ENCODE measurements around the gene NUDT3. TPM values are rescaled to one million over a fixed set of nuclear protein-coding genes. Genes with fewer than 3 reads are reported as not detected.

NUDT3 gene
- total and polyA plus RNA-seq, 4 donors, result 9.0 to 38.5 (median 22.8) TPM

GRCh38 chr6:34390531-34391472 lies 1.7 kb downstream of the NUDT3 start:
- Histone ChIP-seq H3K27me3 (ENCODE audit: control insufficient read depth in 3 of 3, insufficient read depth in 3 of 3, low read length in 2 of 3) (no peaks in the 10 kb centered on the region), H3K9ac (ENCODE audit: insufficient read depth in 1 of 2, low read length in 2 of 2) (peak overlapping the region in 1 of 2 donors; percentile 69), H3K4me3 (no peak overlapping the region), H3K27ac (ENCODE audit: low read depth in 1 of 2, low read length in 1 of 2) (peak overlapping the region in 1 of 2 donors; percentile 92), H3K9me3 (ENCODE audit: control insufficient read depth in 4 of 4, insufficient read depth in 3 of 4, low read length in 3 of 4) (no peaks in the 10 kb centered on the region), H3K36me3 (ENCODE audit: control insufficient read depth in 4 of 4, insufficient read depth in 4 of 4, low read length in 4 of 4) (no peaks in the 10 kb centered on the region), H3K4me1 (ENCODE audit: control insufficient read depth in 5 of 5, insufficient read depth in 5 of 5, low read length in 5 of 5) (peaks cover 0 to 16% (median 5%) of the 10 kb centered on the region in 5 donors)
- no peak for TF ChIP-seq CTCF (IDR thresholded peaks at IDR 0.05; ENCODE audit: control extremely low read depth, extremely low read depth)
- DNase-seq (peak; percentile 39 to 75 (median 67)), ATAC-seq (ENCODE audit: insufficient read depth, low FRiP score) (no peak)
- WGBS, 2 donors, result 18 to 23% methylated on average over 14 of the region's 14 CpGs

- Histone ChIP-seq H3K36me3 (ENCODE audit: control insufficient read depth in 4 of 4, insufficient read depth in 4 of 4, low read length in 4 of 4) (no peaks in the 10 kb centered on the region), H3K4me3 (no peak overlapping the region), H3K27me3 (ENCODE audit: control insufficient read depth in 3 of 3, insufficient read depth in 3 of 3, low read length in 2 of 3) (no peaks in the 10 kb centered on the region), H3K9me3 (ENCODE audit: control insufficient read depth in 4 of 4, insufficient read depth in 3 of 4, low read length in 3 of 4) (no peaks in the 10 kb centered on the region), H3K9ac (ENCODE audit: insufficient read depth in 1 of 2, low read length in 2 of 2) (no peak overlapping the region), H3K4me1 (ENCODE audit: control insufficient read depth in 5 of 5, insufficient read depth in 5 of 5, low read length in 5 of 5) (peaks cover 0 to 16% (median 8%) of the 10 kb centered on the region in 5 donors), H3K27ac (ENCODE audit: low read depth in 1 of 2, low read length in 1 of 2) (no peak overlapping the region)
- ATAC-seq (ENCODE audit: insufficient read depth, low FRiP score) (no peak), DNase-seq (no peak)
- TF ChIP-seq CTCF (IDR thresholded peaks at IDR 0.05; ENCODE audit: control extremely low read depth, extremely low read depth), result no peak
- 62 to 66% methylated on average over 3 of the region's 3 CpGs for WGBS, 2 donors
These were observed 3.4 kb downstream of the NUDT3 start for GRCh38 chr6:34389034-34389433.

DNA sequence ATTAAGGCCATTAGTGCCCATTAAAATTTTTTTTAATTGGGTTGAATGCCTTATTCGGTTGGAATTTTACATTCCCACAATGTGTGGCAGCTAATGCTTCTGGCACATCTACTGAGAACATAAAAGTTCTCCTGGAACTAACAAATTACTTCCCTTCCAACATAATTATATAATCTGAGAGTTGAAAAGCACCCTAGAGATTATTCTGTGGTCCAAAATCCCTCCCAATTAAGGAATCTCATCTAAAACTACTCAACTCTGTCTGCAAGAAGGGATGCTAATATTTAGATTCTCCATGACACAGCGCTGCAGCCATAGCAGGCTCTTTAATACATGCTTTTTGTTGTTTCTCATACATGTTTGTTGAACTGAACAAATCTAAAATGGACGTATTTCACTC lies 4.0 kb downstream of the NUDT3 start:
- no peak for ATAC-seq (ENCODE audit: insufficient read depth, low FRiP score)

More for the DNA sequence above, 4.0 kb downstream of the NUDT3 start:
- no peaks in the 10 kb centered on the region for H3K27me3 ChIP-seq (ENCODE audit: control insufficient read depth in 3 of 3, insufficient read depth in 3 of 3, low read length in 2 of 3)
- H3K4me3 ChIP-seq, result no peak overlapping the region
- no peaks in the 10 kb centered on the region for H3K36me3 ChIP-seq (ENCODE audit: control insufficient read depth in 4 of 4, insufficient read depth in 4 of 4, low read length in 4 of 4)
- TF ChIP-seq CTCF (IDR thresholded peaks at IDR 0.05; ENCODE audit: control extremely low read depth, extremely low read depth), result no peak
- 82% methylated on average over 3 of the region's 3 CpGs for WGBS, 2 donors
- H3K9ac ChIP-seq (ENCODE audit: insufficient read depth in 1 of 2, low read length in 2 of 2), result no peak overlapping the region
- no peaks in the 10 kb centered on the region for H3K9me3 ChIP-seq (ENCODE audit: control insufficient read depth in 4 of 4, insufficient read depth in 3 of 4, low read length in 3 of 4)
- H3K27ac ChIP-seq (ENCODE audit: low read depth in 1 of 2, low read length in 1 of 2), result no peak overlapping the region
- peaks cover 0 to 19% (median 9%) of the 10 kb centered on the region in 5 donors for H3K4me1 ChIP-seq (ENCODE audit: control insufficient read depth in 5 of 5, insufficient read depth in 5 of 5, low read length in 5 of 5)
- no peak for DNase-seq
